Measurements from ENCODE around the gene SLC16A7. TPM values are rescaled to one million over a fixed set of nuclear protein-coding genes. Genes with fewer than 3 reads are reported as not detected.

The SLC16A7 gene
- total RNA-seq, 4 donors from 2014 or later, result 34.7 to 59.4 (median 53.8) TPM

GRCh38 chr12:59652130-59652529 is 56.3 kb downstream of the SLC16A7 start:
- peaks cover 5% of the 10 kb centered on the region for H3K36me3 ChIP-seq
- no peak overlapping the region for H3K27ac ChIP-seq
- H3K27me3 ChIP-seq, result no peaks in the 10 kb centered on the region
- peaks cover 11% of the 10 kb centered on the region for H3K4me1 ChIP-seq
- TF ChIP-seq CTCF (IDR thresholded peaks at IDR 0.05) (no peak), POLR2A (IDR thresholded peaks at IDR 0.05) (no peak), EP300 (IDR thresholded peaks at IDR 0.05) (no peak), POLR2AphosphoS5 (IDR thresholded peaks at IDR 0.05) (no peak)
- no peak overlapping the region for H3K4me3 ChIP-seq
- H3K9me3 ChIP-seq, result no peaks in the 10 kb centered on the region
- DNase-seq (ENCODE audit: low spot score in 2 of 2), result no peak
- WGBS, result 70% methylated on average over 1 of the region's 1 CpG

- no peak for DNase-seq (ENCODE audit: low spot score in 2 of 2)
- no peak for TF ChIP-seq CTCF (IDR thresholded peaks at IDR 0.05)
- TF ChIP-seq POLR2A (IDR thresholded peaks at IDR 0.05), result no peak
- TF ChIP-seq EP300 (IDR thresholded peaks at IDR 0.05), result no peak
- no peak for TF ChIP-seq POLR2AphosphoS5 (IDR thresholded peaks at IDR 0.05)
- H3K9me3 ChIP-seq, result no peaks in the 10 kb centered on the region
- no peak overlapping the region for H3K4me3 ChIP-seq
- H3K36me3 ChIP-seq, result peaks cover 5% of the 10 kb centered on the region
- H3K4me1 ChIP-seq, result peaks cover 17% of the 10 kb centered on the region
- H3K27me3 ChIP-seq, result no peaks in the 10 kb centered on the region
- H3K27ac ChIP-seq, result no peak overlapping the region
These were observed 58.2 kb downstream of the SLC16A7 start for GRCh38 chr12:59654061-59654460.

- WGBS, result 84% methylated on average over 2 of the region's 2 CpGs
These were observed 61.4 kb downstream of the SLC16A7 start for GRCh38 chr12:59657266-59657665.

GRCh38 chr12:59657711-59658110 is 61.9 kb downstream of the SLC16A7 start:
- Histone ChIP-seq H3K27ac (no peak overlapping the region), H3K27me3 (no peaks in the 10 kb centered on the region), H3K36me3 (peaks cover 5% of the 10 kb centered on the region), H3K9me3 (no peaks in the 10 kb centered on the region), H3K4me3 (no peak overlapping the region), H3K4me1 (peaks cover 15% of the 10 kb centered on the region)
- 60% methylated on average over 1 of the region's 1 CpG for WGBS
- DNase-seq (ENCODE audit: low spot score in 2 of 2), result no peak
- no peak for TF ChIP-seq CTCF (IDR thresholded peaks at IDR 0.05)
- TF ChIP-seq POLR2AphosphoS5 (IDR thresholded peaks at IDR 0.05), result no peak
- no peak for TF ChIP-seq POLR2A (IDR thresholded peaks at IDR 0.05)
- TF ChIP-seq EP300 (IDR thresholded peaks at IDR 0.05), result no peak

More at GRCh38 chr12:59657266-59657665, 61.4 kb downstream of the SLC16A7 start:
- H3K4me3 ChIP-seq, result no peak overlapping the region
- no peak overlapping the region for H3K27ac ChIP-seq
- peaks cover 5% of the 10 kb centered on the region for H3K36me3 ChIP-seq
- H3K27me3 ChIP-seq, result no peaks in the 10 kb centered on the region
- H3K9me3 ChIP-seq, result no peaks in the 10 kb centered on the region
- peaks cover 15% of the 10 kb centered on the region for H3K4me1 ChIP-seq
- DNase-seq (ENCODE audit: low spot score in 2 of 2), result no peak
- no peak for TF ChIP-seq POLR2AphosphoS5 (IDR thresholded peaks at IDR 0.05)
- TF ChIP-seq CTCF (IDR thresholded peaks at IDR 0.05), result no peak
- no peak for TF ChIP-seq POLR2A (IDR thresholded peaks at IDR 0.05)
- TF ChIP-seq EP300 (IDR thresholded peaks at IDR 0.05), result no peak

- no peak overlapping the region for H3K27ac ChIP-seq
- H3K27me3 ChIP-seq, result no peaks in the 10 kb centered on the region
- H3K4me3 ChIP-seq, result no peak overlapping the region
- H3K4me1 ChIP-seq, result peaks cover 15% of the 10 kb centered on the region
- no peak for DNase-seq (ENCODE audit: low spot score in 2 of 2)
- 88% methylated on average over 2 of the region's 2 CpGs for WGBS
- TF ChIP-seq POLR2AphosphoS5 (IDR thresholded peaks at IDR 0.05) (no peak), EP300 (IDR thresholded peaks at IDR 0.05) (no peak), POLR2A (IDR thresholded peaks at IDR 0.05) (no peak), CTCF (IDR thresholded peaks at IDR 0.05) (no peak)
- H3K36me3 ChIP-seq, result peaks cover 5% of the 10 kb centered on the region
- no peaks in the 10 kb centered on the region for H3K9me3 ChIP-seq
These were observed 64.3 kb downstream of the SLC16A7 start for GRCh38 chr12:59660148-59660547.
